HG03460 (cell line): ENCODE data around the gene MISP3.
A peak's percentile ranks its signal among the peaks of the same experiment; 100 is the strongest.

Source experiments
- ATAC-seq: cut with Tn5 transposase; IDR thresholded peaks from one replicate; pipeline ENCODE4 v1.9.1; 2021; ENCODE audit not compliant: unreplicated experiment

MISP3 gene

GRCh38 chr19:14053032-14053431 is 19.6 kb upstream of the MISP3 start:
- ATAC-seq, result no peak

- no peak for ATAC-seq
Observed at GRCh38 chr19:14053500-14053899, 19.1 kb upstream of the MISP3 start.

- no peak for ATAC-seq
Observed at GRCh38 chr19:14054099-14054498, 18.5 kb upstream of the MISP3 start.

- no peak for ATAC-seq
Observed at GRCh38 chr19:14054721-14055120, 17.9 kb upstream of the MISP3 start.

- no peak for ATAC-seq
Observed at GRCh38 chr19:14055396-14055795, 17.2 kb upstream of the MISP3 start.

- no peak for ATAC-seq
Observed at GRCh38 chr19:14056069-14056666, 16.4 kb upstream of the MISP3 start.

- ATAC-seq, result no peak
Observed at GRCh38 chr19:14056741-14057356, 15.7 kb upstream of the MISP3 start.

GRCh38 chr19:14058182-14059092 is 14.1 kb upstream of the MISP3 start:
- no peak for ATAC-seq

GRCh38 chr19:14059093-14059480 is 13.5 kb upstream of the MISP3 start:
- ATAC-seq, result no peak

GRCh38 chr19:14059652-14060155 is 12.9 kb upstream of the MISP3 start:
- no peak for ATAC-seq

GRCh38 chr19:14061081-14061749 is 11.4 kb upstream of the MISP3 start:
- ATAC-seq, result no peak

GRCh38 chr19:14061751-14062557 is 10.6 kb upstream of the MISP3 start, which contains the start of gene PALM3:
Gene PALM3, minus strand, starts transcription at chr19:14062076. Its CDS starts 96 bp downstream, at chr19:14061980.
- no peak for ATAC-seq

- ATAC-seq, result no peak
Observed at GRCh38 chr19:14062558-14062855, 10.1 kb upstream of the MISP3 start.

- no peak for ATAC-seq
Observed at GRCh38 chr19:14063105-14063504, 9.5 kb upstream of the MISP3 start.

GRCh38 chr19:14066134-14066533 is 6.5 kb upstream of the MISP3 start:
- ATAC-seq, result no peak

GRCh38 chr19:14070268-14071050 is 2.1 kb upstream of the MISP3 start:
- no peak for ATAC-seq

- ATAC-seq, result peak; percentile 43
Observed at GRCh38 chr19:14073261-14073924, 807 bp downstream of the MISP3 start.

GRCh38 chr19:14073925-14074838 is 1.6 kb downstream of the MISP3 start:
- no peak for ATAC-seq
